ENCODE results near the gene NEURL4. TPM values are rescaled to one million over a fixed set of nuclear protein-coding genes. Genes with fewer than 3 reads are reported as not detected.

Gene NEURL4
- total and polyA plus RNA-seq, 4 experiments from 2014 or later, result 0.97 to 81.6 (median 38.1) TPM

DNA sequence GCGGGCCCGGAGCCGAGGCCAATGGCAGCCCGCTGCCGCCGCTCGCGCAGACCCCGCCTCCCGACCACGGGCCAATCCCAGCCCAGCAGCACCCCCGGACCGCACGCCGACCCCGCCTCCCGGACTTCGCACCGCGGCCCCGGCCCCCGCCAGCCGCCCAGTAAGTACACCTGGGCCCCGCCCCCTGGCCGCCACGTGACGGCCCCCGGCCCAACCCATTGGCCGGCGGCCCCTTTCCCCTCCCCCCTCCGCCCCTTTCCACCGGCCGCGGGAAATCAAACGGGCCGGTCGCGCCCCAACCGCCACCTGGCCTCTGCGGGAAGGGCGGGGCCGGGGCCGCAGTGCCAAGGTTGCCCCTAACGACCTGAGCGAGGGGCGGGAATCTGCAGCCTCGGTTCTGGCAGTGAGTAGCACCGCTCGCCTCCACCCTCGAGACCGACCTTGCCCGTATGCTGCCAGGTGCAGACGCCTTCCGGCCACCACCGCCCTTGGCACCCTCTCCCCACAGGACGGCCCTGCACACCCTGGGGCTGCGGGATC, 34.5 kb downstream of the NEURL4 start, which contains the start of gene YBX2:
TSS of gene YBX2 (minus strand) at position 26 of the 540 bp plus-strand sequence. CDS start 139 bp downstream, outside the sequence.
- H3K27ac ChIP-seq (ENCODE audit: low read depth, low read length), result no peak within 1 kb of the TSS
- CTCF ChIA-PET (ENCODE audit: partially characterized antibody), result no interaction called here
- H3K9me3 ChIP-seq (ENCODE audit: control insufficient read depth in 1 of 2, low read length in 2 of 2), result no peaks in the 10 kb centered on the region
- H3K27me3 ChIP-seq (ENCODE audit: insufficient read depth, low read length), result no peaks in the 10 kb centered on the region
- H3K27me3 Mint-ChIP-seq, result peaks cover 2 to 19% of the 10 kb centered on the region in 2 donors
- peak within 1 kb of the TSS in 1 of 2 donors; percentile 41 for H3K4me3 ChIP-seq (ENCODE audit: low read length in 2 of 2)
- intact Hi-C loops (cut with micrococcal nuclease), result loop anchor here (10.0 kb wide), 1 partner anchor 160 kb away; no protein-coding TSS in a partner anchor
- no peaks in the 10 kb centered on the region for H3K36me3 Mint-ChIP-seq
- H3K4me3 Mint-ChIP-seq, result peak within 1 kb of the TSS; percentile 74 to 96 (median 81)
- DNase-seq, result peak; percentile 53 to 78 (median 63)
- H3K27ac Mint-ChIP-seq, result peak within 1 kb of the TSS in 6 of 7 donors; percentile 24 to 91 (median 74)
- H3K36me3 ChIP-seq (ENCODE audit: insufficient read depth, low read length), result no peaks in the 10 kb centered on the region
- POLR2A ChIA-PET (ENCODE audit: partially characterized antibody), result no interaction called here
- H3K9me3 Mint-ChIP-seq, result no peaks in the 10 kb centered on the region
- peaks cover 26% of the 10 kb centered on the region for H3K4me1 ChIP-seq (ENCODE audit: insufficient read depth, low read length)
- peaks cover 7 to 31% (median 18%) of the 10 kb centered on the region in 4 donors for H3K4me1 Mint-ChIP-seq

DNA sequence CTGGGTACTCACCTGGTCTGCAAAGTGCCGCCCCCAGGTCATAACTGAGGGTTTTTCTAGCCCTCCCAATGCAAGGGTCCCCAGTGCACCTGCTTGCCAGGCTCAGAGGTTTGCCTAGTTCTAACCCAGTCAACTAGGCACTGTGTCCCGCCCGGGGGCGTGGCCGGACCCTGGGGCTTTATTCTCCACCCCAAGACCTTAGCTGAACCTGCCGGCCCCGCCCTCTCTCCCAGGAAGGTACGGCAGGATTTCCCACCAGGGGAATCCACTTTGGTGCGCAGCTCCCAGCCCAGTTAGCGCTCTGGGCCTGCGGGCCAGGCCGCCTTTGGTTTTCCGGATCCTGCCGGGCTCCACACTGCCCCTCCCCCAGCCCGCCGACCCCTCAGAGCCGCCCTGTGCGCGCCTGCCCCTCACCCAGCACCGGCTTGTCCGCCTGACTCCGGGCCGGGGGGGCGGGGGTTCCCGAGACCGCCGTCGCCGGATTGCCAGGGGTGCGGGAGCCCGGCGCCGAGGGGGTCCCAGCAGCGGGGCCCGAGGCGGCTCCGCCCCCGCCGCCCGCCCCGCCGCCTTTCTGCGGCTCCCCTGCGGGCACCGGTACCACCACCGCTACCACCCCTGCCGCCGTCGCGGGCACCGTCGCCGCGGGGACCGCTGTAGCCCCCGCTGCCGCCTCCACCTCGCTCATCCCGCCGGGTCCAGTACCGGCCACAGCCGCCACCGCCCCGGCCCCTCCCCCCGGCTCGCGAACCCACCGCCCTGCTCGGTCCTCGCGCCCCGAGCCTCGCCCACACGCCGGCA, 35.1 kb downstream of the NEURL4 start:
- no peaks in the 10 kb centered on the region for H3K27me3 ChIP-seq (ENCODE audit: insufficient read depth, low read length)
- H3K4me3 ChIP-seq (ENCODE audit: low read length in 2 of 2), result no peak overlapping the region
- peak in 3 of 5 donors; percentile 13 to 50 (median 15) for DNase-seq
- Mint-ChIP-seq H3K4me3 (peak overlapping the region; percentile 21 to 76 (median 64)), H3K27ac (peak overlapping the region in 4 of 7 donors; percentile 24 to 77 (median 56)), H3K9me3 (no peaks in the 10 kb centered on the region), H3K4me1 (peaks cover 7 to 31% (median 18%) of the 10 kb centered on the region in 4 donors), H3K27me3 (peaks cover 2 to 19% of the 10 kb centered on the region in 2 donors), H3K36me3 (no peaks in the 10 kb centered on the region)
- ChIA-PET POLR2A (ENCODE audit: partially characterized antibody) (interaction anchor here (0.6 to 2.1 kb wide), 2 partner anchors 21 to 321 kb away, joined by 4 to 6 read pairs; partner anchors contain the start of genes FXR2 and GPS2), CTCF (ENCODE audit: partially characterized antibody) (interaction anchor here (1.1 to 1.8 kb wide), 2 partner anchors 73 to 248 kb away, joined by 6 read pairs; no protein-coding TSS in a partner anchor)
- intact Hi-C loops (cut with micrococcal nuclease), result loop anchor here (10.0 kb wide), 1 partner anchor 159 kb away; no protein-coding TSS in a partner anchor
- peaks cover 26% of the 10 kb centered on the region for H3K4me1 ChIP-seq (ENCODE audit: insufficient read depth, low read length)
- H3K27ac ChIP-seq (ENCODE audit: low read depth, low read length), result no peak overlapping the region
- H3K36me3 ChIP-seq (ENCODE audit: insufficient read depth, low read length), result no peaks in the 10 kb centered on the region
- H3K9me3 ChIP-seq (ENCODE audit: control insufficient read depth in 1 of 2, low read length in 2 of 2), result no peaks in the 10 kb centered on the region

DNA sequence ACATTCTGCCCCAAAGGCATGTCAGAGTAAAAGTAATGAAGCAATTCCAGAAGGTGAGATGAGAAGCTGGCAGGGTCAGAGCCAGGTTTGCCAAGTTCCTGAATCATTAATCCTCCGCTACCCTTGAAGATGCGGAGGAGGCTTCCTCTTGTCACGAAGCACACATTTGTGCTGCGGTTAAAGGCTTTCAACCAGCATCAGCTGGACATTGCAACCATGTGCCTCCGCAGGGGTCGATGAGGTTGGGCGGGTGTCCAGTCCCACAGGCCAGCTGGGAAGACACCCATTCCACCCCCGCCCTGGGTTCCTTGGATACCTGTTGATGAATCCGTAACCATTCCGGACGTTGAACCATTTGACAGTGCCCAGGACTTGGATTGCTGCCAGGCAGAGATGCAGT, 36.0 kb downstream of the NEURL4 start:
- H3K27ac ChIP-seq (ENCODE audit: low read depth, low read length), result no peak overlapping the region
- no peaks in the 10 kb centered on the region for H3K9me3 Mint-ChIP-seq
- CTCF ChIA-PET (ENCODE audit: partially characterized antibody), result interaction anchor here (1.1 to 1.8 kb wide), 2 partner anchors 72 to 247 kb away, joined by 6 read pairs; no protein-coding TSS in a partner anchor
- H3K27ac Mint-ChIP-seq, result peak overlapping the region in 2 of 7 donors; percentile 13 to 41
- intact Hi-C loops (cut with micrococcal nuclease), result loop anchor here (10.0 kb wide), 1 partner anchor 158 kb away; no protein-coding TSS in a partner anchor
- H3K4me1 Mint-ChIP-seq, result peaks cover 7 to 31% (median 18%) of the 10 kb centered on the region in 4 donors
- H3K4me1 ChIP-seq (ENCODE audit: insufficient read depth, low read length), result peaks cover 26% of the 10 kb centered on the region
- POLR2A ChIA-PET (ENCODE audit: partially characterized antibody), result interaction anchor here (0.6 to 2.1 kb wide), 2 partner anchors 22 to 321 kb away, joined by 4 to 6 read pairs; partner anchors contain the start of genes FXR2 and GPS2
- H3K4me3 ChIP-seq (ENCODE audit: low read length in 2 of 2), result no peak overlapping the region
- H3K36me3 Mint-ChIP-seq, result no peaks in the 10 kb centered on the region
- no peaks in the 10 kb centered on the region for H3K27me3 ChIP-seq (ENCODE audit: insufficient read depth, low read length)
- peaks cover 2 to 19% of the 10 kb centered on the region in 2 donors for H3K27me3 Mint-ChIP-seq
- H3K36me3 ChIP-seq (ENCODE audit: insufficient read depth, low read length), result no peaks in the 10 kb centered on the region
- H3K9me3 ChIP-seq (ENCODE audit: control insufficient read depth in 1 of 2, low read length in 2 of 2), result no peaks in the 10 kb centered on the region
- H3K4me3 Mint-ChIP-seq, result peak overlapping the region in 5 of 8 donors; percentile 16 to 76 (median 64)
- no peak for DNase-seq

DNA sequence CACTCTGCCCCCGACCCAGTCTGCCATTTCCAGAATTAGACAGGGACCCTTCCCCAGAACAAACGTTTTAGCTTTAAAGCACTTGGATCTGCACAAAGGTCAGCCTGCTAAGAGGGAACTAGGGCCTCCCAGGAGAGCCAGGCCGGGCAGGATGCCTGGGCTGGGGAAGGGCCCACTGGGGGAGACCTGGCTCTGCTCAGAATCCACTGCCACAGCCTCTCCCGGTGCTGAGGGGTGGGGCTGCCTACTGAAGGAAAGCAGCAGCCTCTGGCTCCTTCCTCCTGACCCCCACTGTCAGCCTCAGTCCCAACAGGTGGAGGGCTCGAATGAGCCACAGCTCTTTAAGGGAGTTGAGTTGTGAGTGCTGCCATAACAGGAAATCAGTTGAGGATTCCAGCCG, 36.4 kb downstream of the NEURL4 start:
- Histone ChIP-seq H3K4me3 (ENCODE audit: low read length in 2 of 2) (no peak overlapping the region), H3K27me3 (ENCODE audit: insufficient read depth, low read length) (no peaks in the 10 kb centered on the region), H3K27ac (ENCODE audit: low read depth, low read length) (no peak overlapping the region), H3K4me1 (ENCODE audit: insufficient read depth, low read length) (peaks cover 26% of the 10 kb centered on the region), H3K9me3 (ENCODE audit: control insufficient read depth in 1 of 2, low read length in 2 of 2) (no peaks in the 10 kb centered on the region), H3K36me3 (ENCODE audit: insufficient read depth, low read length) (no peaks in the 10 kb centered on the region)
- peaks cover 7 to 31% (median 18%) of the 10 kb centered on the region in 4 donors for H3K4me1 Mint-ChIP-seq
- peak overlapping the region in 3 of 8 donors; percentile 59 to 76 (median 68) for H3K4me3 Mint-ChIP-seq
- peaks cover 2 to 19% of the 10 kb centered on the region in 2 donors for H3K27me3 Mint-ChIP-seq
- intact Hi-C loops (cut with micrococcal nuclease), result loop anchor here (10.0 kb wide), 1 partner anchor 158 kb away; no protein-coding TSS in a partner anchor
- POLR2A ChIA-PET (ENCODE audit: partially characterized antibody), result interaction anchor here (2.1 kb wide), 1 partner anchor 23 kb away, joined by 6 read pairs; the partner anchor contains the start of gene GPS2
- CTCF ChIA-PET (ENCODE audit: partially characterized antibody), result interaction anchor here (1.1 to 1.8 kb wide), 2 partner anchors 71 to 247 kb away, joined by 6 read pairs; no protein-coding TSS in a partner anchor
- DNase-seq, result no peak
- H3K27ac Mint-ChIP-seq, result peak overlapping the region in 1 of 7 donors; percentile 13
- no peaks in the 10 kb centered on the region for H3K9me3 Mint-ChIP-seq
- no peaks in the 10 kb centered on the region for H3K36me3 Mint-ChIP-seq

DNA sequence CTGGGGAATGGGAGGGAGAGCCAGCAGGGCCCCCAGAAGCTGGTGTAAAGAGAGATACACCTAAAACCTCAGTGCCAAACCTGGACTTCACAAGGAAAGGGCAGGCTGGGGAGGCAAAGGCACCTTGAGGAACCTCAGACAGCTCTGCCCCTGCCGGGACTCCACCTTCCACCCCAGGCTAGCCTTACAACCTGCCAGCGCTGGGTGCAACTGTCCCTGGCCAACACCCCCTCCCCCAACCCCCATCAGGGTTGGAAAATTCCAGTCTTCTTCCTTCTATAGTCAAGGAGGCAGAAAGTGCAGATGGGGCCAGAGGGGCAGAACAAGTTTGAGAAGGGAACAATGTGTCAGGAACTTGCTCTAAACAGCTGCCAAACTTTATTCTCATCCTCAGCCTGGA, 36.9 kb downstream of the NEURL4 start:
- Mint-ChIP-seq H3K9me3 (no peaks in the 10 kb centered on the region), H3K27ac (no peak overlapping the region), H3K27me3 (peaks cover 2 to 19% of the 10 kb centered on the region in 2 donors), H3K4me1 (peaks cover 7 to 31% (median 18%) of the 10 kb centered on the region in 4 donors), H3K36me3 (no peaks in the 10 kb centered on the region), H3K4me3 (no peak overlapping the region)
- H3K9me3 ChIP-seq (ENCODE audit: control insufficient read depth in 1 of 2, low read length in 2 of 2), result no peaks in the 10 kb centered on the region
- ChIA-PET POLR2A (ENCODE audit: partially characterized antibody) (interaction anchor here (2.1 kb wide), 1 partner anchor 23 kb away, joined by 6 read pairs; the partner anchor contains the start of gene GPS2), CTCF (ENCODE audit: partially characterized antibody) (interaction anchor here (1.2 to 1.8 kb wide), 3 partner anchors 10 to 246 kb away, joined by 3 to 6 read pairs (median 4); partner anchors contain the start of gene SLC2A4)
- intact Hi-C loops (cut with micrococcal nuclease), result loop anchor here (10.0 kb wide), 1 partner anchor 157 kb away; no protein-coding TSS in a partner anchor
- no peaks in the 10 kb centered on the region for H3K27me3 ChIP-seq (ENCODE audit: insufficient read depth, low read length)
- H3K4me3 ChIP-seq (ENCODE audit: low read length in 2 of 2), result no peak overlapping the region
- H3K36me3 ChIP-seq (ENCODE audit: insufficient read depth, low read length), result no peaks in the 10 kb centered on the region
- no peak overlapping the region for H3K27ac ChIP-seq (ENCODE audit: low read depth, low read length)
- H3K4me1 ChIP-seq (ENCODE audit: insufficient read depth, low read length), result peaks cover 26% of the 10 kb centered on the region
- DNase-seq, result no peak

DNA sequence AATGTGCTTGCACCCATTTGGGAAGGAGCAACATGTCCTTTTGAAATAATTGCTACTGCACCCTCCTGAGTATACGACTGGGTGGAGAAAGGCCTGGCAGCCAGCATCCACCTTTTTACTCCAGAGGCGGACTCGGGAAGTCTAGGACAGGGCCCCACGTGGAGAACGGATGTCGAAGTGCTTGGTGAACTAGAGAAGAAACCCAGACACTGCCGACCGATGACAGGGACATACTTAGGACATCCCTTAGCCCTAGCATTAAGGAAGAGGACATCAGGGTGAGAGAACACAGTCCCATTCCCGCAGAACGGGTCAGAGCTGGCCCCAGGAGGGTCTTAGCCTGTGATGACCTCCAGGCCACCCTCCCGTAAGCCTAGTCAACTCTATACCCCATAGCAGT, 38.5 kb downstream of the NEURL4 start:
- CTCF ChIA-PET (ENCODE audit: partially characterized antibody), result interaction anchor here (1.2 to 1.5 kb wide), 2 partner anchors 8 to 238 kb away, joined by 3 to 4 read pairs; partner anchors contain the start of gene SLC2A4
- no peak overlapping the region for H3K27ac Mint-ChIP-seq

More for the DNA sequence above, 38.5 kb downstream of the NEURL4 start:
- Mint-ChIP-seq H3K4me3 (no peak overlapping the region), H3K9me3 (no peaks in the 10 kb centered on the region), H3K27me3 (peaks cover 7 to 18% of the 10 kb centered on the region in 2 donors), H3K4me1 (peaks cover 4 to 22% (median 10%) of the 10 kb centered on the region in 4 donors), H3K36me3 (no peaks in the 10 kb centered on the region)
- no peaks in the 10 kb centered on the region for H3K27me3 ChIP-seq (ENCODE audit: insufficient read depth, low read length)
- H3K27ac ChIP-seq (ENCODE audit: low read depth, low read length), result no peak overlapping the region
- H3K4me3 ChIP-seq (ENCODE audit: low read length in 2 of 2), result no peak overlapping the region
- H3K36me3 ChIP-seq (ENCODE audit: insufficient read depth, low read length), result no peaks in the 10 kb centered on the region
- DNase-seq, result no peak
- H3K9me3 ChIP-seq (ENCODE audit: control insufficient read depth in 1 of 2, low read length in 2 of 2), result no peaks in the 10 kb centered on the region
- POLR2A ChIA-PET (ENCODE audit: partially characterized antibody), result interaction anchor here (1.4 kb wide), 1 partner anchor 52 kb away, joined by 3 read pairs; the partner anchor contains the start of gene PHF23
- intact Hi-C loops (cut with micrococcal nuclease), result loop anchor here (10.0 kb wide), 1 partner anchor 156 kb away; no protein-coding TSS in a partner anchor
- peaks cover 15% of the 10 kb centered on the region for H3K4me1 ChIP-seq (ENCODE audit: insufficient read depth, low read length)

All from CD4-positive, alpha-beta memory T cell (primary cell).